Stimulated activated CD4-positive, alpha-beta T cell treated with anti-CD3 and anti-CD28 coated beads, TNF-alpha, amount 100 ng/mL, for 48 hours (primary cell): ENCODE data around the gene VEPH1.

Source experiments
- DNase-seq, 3 donors: peaks; one replicate each; pipeline ENCODE4 v3.0.0-alpha.2; 2020; ENCODE audit warnings: low read depth in 3 of 3

VEPH1 gene

DNA sequence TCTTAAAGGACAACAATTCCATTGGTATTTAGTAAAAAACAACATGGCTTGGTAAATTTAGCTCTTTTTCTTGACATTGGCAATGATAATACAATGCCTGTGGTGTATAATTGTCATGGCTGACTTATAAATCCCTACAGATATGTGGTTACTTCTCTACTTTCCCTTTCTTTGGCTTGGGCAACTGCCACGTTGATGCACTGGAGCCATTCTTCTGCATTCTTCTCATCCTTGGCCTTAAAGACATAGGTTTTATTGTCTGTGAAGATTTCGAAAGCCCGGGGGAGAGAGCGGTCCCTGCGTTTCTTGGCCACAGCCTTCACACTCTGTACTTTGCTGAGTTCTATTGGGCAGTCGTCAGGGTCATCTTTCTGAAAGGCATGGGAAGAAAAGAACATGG, 242.2 kb downstream of the VEPH1 start:
- no peak for DNase-seq

DNA sequence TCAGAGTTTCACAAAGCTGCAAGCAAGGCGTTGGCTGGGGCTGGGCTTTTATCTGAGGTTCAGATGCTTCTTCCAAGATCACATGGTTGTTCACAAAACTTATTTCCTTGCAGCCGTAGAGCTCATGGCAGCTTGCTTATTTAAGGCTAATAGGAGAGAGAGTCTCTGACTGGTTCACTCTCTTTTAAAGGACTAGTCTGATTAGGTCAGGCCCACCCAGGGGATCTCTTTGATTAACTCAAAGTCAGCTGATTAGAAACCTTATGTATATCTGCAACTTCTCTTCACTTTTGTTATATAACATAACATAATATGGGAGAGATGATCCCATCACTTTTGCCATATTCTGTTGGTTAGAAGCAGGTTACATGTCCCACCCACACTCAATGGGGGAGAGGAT, 243.4 kb downstream of the VEPH1 start:
- no peak for DNase-seq

DNA sequence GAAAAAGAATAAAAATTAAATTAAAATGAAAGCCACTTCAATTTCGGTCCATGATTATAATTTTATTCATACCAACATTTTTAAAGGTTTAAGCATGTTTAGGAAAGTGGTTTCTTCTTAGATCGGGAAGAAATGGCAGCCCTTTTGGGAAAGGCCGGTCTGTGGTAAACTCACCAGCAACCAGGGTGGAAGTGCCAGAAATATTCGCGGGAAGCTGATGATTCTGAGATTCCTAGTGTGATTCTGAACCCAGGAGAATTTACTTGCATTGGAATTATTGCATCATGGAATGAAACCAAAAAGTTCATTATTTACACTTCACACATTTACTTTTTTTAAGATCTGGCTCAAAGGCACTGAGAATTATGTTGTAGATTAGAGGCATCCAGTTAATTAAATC, 246.1 kb downstream of the VEPH1 start:
- DNase-seq = no peak

DNA sequence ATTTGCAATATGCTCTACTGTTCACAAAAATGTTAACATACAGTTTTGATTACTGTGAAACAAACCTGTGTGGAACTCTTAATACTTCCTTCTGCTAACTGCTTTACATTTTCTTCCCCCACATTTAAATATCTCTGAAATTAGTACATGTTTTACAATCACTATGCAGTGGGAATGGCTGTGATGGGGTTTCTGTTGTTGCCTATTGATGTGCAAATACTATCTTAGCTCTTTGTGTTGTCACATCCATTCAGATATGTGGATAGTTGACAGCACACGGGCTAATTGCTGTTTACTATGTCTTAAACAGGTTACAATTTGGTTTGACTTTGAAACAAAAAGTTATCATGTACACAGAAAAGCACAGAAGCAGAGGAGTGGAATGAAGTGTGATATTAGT, 247.4 kb downstream of the VEPH1 start:
- DNase-seq = no peak

DNA sequence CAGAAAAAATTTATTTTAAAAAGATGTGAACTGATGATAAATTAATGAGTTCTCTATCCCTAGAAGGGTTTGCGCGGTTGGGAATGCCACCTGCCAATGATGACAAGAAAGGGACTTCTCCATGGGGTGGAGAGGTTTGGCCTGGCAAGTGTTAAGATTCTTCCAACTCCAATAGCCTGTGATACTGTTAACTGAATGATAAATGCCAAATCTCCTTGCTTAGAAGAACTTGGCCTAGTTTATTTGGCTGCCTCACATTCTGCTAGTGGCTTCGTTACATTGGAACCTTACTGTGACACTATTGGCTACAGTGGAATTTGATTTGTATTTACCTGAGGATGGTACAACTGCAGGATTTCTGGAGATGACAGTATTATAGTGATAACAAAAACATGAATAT, 251.5 kb downstream of the VEPH1 start:
- DNase-seq = no peak

DNA sequence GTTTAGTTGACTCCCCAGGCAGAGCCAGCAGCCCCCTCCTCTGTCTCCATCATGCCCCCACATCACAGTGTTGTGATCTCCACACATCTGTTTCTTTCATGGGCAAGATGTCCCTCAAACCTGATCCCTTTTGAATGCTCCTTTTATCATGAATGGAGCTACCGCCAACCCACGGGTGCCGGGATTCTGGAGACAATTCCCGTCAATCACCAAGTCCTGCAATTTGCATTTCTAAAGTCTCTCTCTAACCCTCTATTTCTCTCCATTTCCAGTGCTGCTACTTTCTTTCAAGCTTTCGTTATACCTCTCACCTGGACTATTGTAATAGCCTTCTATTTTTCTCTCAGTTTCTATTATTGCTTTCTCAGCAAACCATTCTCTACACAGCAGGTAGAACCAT, 253.6 kb downstream of the VEPH1 start:
- no peak for DNase-seq

DNA sequence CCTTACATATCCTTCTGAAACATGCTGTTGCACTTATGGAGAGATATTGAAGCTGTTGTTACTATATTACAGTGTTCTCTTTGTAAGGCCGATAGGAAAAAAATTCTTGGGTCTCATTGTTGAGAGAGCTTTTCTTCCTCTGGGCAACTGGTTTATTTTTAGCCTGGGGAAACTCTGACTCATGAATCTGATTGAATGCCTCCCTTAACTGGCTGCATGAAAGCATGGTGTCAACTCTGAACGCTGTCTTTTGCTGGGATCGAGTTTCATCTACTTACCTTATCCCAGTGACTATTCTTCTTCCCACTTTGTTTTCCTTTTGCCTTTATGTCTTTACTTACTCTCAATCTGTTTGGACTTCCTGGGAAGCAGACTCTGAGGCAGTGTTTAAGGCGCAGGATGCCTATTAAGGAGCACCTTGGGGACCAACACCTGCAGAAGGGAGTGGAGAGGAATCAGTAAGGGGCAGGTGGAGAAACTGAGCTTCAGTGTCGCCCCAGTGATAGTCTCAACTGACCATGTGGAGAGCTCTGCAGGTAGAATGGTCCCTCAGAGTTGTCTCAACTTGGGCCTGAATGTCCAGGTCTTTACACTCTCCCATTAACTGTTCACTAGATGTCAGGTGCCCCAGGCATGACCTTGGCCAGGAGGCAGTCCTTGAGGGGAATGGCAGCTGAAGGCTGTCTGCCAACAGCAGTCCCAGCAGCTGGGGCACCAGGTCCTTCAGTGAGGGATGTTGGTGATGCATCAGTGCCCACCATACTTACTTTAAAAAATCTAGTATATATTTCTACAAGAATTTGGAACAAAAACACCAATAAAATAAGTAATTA, 254.4 kb downstream of the VEPH1 start:
- no peak for DNase-seq

DNA sequence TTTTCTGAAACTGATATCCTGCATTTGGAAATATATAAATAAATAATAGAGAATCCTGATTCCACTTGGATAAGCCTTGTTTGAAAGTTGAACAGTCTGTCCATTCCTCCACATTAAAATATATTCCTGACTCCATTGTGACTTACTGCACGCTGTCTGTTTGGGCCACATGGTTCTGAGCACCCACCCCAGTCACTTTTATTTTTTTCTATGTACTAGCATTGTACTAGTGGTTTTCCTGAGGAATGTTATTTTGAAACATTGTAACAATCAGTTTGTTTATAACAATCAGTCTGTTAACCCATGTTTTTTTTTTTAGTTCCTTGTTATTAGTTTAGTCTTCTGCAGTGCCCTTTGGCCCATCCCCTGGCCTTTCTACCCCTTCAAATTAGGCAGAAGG, 255.8 kb downstream of the VEPH1 start:
- no peak for DNase-seq

DNA sequence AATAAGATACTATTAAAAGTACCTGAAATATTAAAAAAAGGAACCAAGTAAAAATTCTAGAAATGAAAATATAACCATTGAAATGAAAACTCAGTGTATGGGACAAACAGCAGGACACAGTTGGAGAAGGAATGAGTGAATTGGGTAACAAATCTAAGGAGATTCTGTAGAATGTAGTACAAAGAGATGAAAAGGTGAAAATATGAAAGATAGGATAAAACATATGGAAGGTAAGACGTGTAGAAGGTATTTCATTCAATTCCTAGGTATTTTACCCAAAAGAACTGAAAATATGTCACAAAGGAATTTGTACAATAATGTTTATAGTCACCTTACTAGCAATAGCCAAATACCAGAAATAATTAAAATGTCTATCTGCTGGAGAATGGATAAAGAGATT, 260.4 kb downstream of the VEPH1 start:
- DNase-seq = no peak

DNA sequence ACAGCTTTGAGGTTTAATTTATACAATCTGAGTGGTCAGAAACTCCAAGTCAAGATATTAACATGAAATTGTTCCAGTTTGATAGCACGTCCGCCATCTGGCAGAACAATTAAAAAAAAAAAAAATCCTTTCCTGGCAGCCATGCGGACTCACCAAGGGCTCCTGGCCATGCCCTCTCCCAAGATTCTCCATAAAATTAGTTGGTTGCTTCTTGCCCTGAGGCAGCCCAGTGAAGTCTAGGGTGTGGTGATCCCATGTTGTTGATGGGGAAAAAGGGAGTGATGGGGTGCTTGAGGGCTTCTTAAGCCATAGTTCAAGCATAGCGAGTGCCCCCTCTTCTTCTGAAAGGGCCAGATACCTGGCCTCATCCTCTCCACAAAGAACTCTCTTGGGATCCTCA, 261.6 kb downstream of the VEPH1 start:
- no peak for DNase-seq

DNA sequence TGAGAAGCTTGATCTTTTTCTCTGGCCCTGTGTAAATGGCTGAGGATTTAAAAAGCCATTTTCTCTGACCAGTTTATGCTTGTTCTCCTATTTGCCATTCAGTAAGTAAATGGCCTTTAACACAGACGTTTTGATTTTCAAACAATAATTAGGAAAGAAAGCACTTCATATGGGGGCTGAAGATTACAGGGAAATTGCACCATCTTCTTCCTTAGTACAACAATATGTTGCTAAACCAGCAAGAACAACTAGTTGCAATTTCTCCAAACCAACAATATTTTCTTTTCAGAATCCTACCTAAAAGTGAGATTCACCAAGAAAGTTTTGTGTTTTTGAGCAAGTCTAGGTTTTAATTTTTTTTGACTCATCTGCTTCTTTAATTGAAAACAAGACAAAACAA, 262.8 kb downstream of the VEPH1 start:
- no peak for DNase-seq

DNA sequence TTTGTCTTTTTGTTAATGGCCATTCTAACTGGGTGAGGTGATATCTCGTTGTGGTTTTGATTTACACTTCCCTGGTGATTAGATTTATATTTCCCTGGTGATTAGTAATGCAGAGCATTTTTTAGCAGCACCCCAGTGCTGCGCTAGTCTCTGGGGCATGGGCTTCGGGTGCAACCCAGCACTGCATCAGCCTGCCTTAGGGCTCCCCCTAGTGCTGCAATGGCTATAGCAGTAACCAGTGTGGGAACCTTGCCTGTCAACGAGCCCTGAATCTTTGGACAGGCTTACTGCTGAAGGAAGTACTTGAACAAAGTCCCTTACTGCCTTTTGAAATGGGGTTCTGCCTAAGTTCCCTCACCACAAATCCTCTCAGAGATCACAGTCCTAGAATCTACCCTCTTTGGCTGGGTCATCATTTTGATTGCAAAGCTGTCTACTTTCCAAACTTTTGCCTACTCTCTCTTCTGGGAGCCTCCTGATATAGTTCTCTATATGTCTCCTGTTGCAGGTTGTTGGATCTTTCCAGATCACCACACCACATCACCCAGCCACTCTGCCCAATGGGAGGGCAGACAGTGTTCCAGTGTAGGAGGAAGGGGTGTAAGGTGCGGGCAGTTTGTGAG, 264.0 kb downstream of the VEPH1 start:
- peak; percentile 54 to 69 (median 65) for DNase-seq

DNA sequence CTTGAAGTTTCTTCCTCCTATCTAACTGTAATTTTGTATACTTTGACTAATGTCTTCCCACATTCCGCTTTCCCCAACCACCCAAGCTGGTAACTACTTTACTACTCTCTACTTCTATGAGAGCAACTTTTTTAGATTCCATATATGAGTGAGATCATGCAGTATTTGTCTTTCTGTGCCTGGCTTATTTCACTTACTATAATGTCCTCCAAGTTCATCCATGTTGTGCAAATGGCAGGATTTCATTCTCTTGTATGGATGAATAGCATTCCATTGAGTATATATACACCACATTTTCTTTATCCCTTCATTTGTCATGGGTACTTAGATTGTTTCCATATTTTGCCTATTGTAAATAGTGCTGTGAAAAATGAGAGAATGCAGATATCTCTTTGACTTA, 264.8 kb downstream of the VEPH1 start:
- no peak for DNase-seq

DNA sequence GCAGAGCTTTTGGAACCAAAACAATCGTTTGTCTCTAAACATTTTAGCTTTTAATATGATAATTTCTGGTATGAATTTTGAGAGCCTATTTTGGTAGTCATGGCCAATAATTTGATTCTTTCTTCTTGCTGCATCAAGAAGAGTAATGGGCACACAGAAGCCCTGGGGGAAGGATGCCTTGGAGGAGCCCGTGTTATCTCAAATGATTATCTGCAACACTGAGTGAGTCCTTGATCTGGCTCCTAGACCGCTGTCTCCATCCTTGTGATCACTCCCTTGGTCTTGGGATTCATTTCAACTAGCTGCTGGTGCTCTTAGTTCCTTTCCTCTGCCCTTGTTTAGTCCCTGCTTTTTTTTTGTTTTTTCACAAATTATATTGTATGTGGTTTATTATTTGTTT, 265.3 kb downstream of the VEPH1 start:
- no peak for DNase-seq

DNA sequence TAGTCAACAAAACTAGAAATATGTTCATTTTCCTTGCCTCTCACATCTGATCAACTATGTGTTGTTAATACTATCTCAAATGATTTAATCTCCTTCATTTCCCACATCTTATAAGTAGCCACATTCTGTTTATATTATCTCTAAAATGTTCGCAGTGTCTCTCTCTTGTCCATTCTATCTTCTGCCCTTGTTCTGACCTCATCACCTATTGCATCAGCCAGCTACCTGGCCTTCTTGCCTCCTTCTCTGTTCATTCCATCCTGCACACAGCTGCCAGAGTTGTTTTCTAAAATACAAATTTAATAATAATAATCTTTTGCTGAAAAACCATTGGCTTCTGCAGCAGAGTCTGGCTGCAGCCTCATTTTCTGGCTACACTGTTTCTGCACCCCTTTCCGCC, 267.9 kb downstream of the VEPH1 start:
- no peak for DNase-seq

DNA sequence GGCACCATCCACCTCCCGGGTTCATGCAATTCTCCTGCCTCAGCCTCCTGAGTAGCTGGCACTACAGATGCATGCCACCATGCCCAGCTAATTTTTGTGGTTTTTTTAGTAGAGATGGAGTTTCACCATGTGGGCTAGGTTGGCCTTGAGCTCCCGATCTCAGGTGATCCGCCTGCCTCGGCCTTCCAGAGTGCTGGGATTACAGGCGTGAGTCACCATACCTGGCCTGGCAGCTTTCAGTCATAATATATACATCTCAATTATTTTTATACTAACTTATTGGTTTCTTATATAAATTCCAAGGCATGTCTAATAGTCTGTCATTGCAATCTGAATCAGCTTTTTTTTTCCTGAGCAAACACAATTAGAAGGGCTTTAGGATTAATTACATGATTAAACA, 269.3 kb downstream of the VEPH1 start:
- DNase-seq = no peak

DNA sequence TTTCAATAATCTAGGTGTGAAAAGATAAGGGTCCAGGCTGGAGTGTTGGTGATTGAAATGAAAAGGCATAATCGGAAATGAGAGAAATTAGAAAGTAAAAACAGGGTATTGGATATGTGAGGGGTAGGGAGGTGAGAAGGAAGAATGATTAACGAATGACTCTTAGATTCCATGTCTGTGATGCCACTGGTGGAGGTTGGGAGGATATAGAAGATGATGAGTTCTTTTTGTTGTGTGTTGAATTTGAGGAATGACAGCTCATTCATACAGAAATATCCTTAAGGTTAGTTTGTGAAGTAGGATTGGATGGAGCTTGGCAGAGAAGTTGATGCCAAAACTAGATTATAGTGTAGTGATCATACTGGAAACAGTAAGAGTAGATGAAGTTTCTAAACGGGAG, 271.1 kb downstream of the VEPH1 start:
- no peak for DNase-seq

DNA sequence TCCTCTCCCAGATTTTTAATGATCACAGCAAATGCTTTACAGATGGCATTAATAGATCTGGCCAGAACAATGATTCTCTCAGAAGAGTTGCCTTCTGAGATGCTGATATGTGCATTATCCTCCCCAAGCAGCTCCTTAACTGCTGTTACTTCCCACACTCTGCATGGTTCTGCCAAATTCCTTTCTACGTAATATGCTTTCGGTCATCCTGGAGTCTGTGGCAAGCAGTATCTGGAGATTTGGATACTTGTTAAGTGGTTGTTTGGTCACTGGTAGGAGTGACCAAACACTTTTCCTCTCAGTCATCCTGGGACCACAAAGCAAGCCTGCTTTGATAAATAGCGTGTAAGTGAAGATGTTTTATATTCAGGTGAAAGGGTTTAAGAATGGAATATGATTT, 272.1 kb downstream of the VEPH1 start:
- DNase-seq = no peak

DNA sequence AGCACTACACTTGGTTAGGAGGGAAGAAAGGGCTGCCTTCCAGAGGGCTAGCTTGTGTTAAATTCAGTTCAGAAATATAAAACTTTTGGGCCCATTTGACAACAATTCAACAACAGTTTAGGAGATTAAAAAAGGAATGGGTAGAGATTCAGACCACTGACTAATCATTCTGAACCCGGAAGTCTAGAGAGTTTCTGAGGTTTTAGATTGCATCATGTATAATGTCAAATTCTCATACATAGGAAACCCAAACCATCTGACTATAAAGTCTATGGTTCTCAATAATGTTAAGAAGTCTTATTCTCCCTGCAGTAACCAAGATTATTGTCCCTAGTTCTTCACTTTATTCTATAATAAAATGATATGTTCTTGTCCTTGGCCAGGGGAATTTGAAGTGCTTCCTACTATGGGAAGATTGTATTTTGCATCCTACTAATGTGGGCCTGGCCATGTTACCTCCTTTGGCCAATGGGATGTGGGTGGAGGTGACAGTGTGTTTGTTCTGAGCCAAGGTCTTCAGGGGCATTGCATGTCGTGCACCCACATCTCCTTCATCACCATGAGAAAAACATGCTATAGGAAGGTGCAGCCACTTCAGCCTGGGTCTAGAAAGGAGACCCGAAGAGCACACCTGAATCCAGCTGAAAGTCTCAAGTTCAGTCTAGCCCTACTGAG, 276.9 kb downstream of the VEPH1 start:
- DNase-seq = no peak

DNA sequence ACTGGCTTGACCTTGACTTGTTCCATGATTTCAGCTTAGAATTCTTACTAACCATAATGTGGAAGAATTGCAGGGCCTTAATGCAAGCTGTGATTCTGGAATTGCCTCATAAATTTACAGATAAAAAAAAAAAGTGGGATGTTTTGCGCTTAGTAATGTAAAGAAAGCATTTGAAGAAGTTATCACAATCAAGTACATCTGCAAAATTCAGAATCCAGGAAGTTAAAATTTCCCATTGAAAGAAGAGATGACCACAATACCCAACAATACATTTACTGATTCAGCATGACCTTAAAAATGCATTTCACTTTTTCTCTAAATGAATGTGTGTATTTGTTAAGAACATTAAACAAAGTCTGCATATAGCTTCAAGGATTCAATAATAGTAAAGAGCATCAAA, 278.2 kb downstream of the VEPH1 start:
- no peak for DNase-seq

DNA sequence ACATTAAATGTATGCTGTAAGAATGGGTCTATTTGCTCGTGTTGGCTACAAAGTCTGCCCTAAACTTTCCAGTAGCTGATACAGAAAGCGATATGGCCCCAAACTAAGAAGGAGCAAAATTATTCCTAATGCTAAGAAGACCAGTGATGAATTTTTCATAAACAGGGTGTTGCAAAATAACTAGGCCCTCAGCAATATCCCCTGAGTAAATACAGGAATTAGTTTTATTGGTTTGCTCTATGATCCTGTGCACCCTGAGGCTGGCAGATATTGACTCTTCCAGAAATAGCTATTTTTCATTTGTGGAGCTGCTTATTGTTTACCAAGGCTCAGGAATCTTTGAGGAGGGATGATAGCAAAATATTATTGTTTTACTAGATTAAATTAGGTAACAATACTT, 282.3 kb downstream of the VEPH1 start:
- no peak for DNase-seq

DNA sequence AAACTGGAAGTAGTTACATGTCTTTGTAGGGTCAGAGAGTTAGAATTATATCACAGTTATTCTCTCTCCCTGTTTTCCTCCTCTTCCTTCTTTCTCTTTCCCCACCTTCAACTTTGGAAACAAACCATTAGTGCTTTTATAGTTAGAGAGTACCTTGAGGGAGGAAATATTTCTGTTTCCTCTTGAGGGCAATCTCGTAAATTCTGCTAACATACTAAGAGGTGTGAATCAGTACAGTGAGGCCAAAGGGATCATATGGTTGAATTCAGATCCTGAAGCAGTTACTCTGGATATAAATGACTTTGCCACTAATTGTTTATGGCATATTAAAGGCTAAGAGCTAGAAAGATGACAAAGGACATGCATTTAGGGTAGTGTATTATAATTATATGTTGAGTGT, 283.0 kb downstream of the VEPH1 start:
- DNase-seq = no peak

DNA sequence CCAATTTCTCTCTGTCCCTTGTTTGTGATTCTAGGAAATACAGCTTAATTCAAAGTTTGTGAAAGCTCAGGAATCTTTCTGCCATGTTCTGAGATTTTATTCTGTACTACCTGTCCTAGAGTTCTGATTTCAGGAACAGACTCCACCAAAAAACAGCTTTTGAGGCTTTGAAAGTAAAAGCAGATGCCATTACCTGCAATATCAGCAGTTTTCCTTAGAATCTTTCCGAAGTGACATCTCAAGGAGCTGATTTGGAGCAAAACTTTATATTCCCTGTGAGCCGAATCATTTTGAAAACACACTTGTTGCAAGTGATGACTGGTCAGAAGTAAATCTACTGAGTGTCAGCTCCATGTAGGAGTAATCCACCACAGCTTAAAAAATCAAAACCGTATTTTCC, 284.0 kb downstream of the VEPH1 start:
- no peak for DNase-seq
